DLD1 (cell line): ENCODE data around the gene ASB17.
"Not testable (repeated sequence)": the region's sequence is repeated elsewhere in the genome, so short reads cannot be mapped to it uniquely, and the experiment has no call there.

Source experiments
- in situ Hi-C: cut with HindIII; loops from 2 replicates; pipeline ENCODE4 v1.10.0; 2017; ENCODE audit warnings: low sequenced_read_pairs

The ASB17 gene

GRCh38 chr1:75932304-75932703, at the start of gene ASB17:
ASB17 (minus strand) TSS chr1:75932404; CDS start chr1:75932291, 113 bp downstream.
- in situ Hi-C loops: no loop called here

GRCh38 chr1:75980972-75981897, 49.0 kb upstream of the ASB17 start:
- in situ Hi-C loops: no loop called here

- in situ Hi-C loops: no loop called here
These were observed 38.4 kb upstream of the ASB17 start for GRCh38 chr1:75970631-75971030.

GRCh38 chr1:75969550-75969949, 37.3 kb upstream of the ASB17 start:
- in situ Hi-C loops: no loop called here

- in situ Hi-C loops: no loop called here
These were observed 35.5 kb upstream of the ASB17 start for GRCh38 chr1:75967719-75968118.

GRCh38 chr1:75964760-75965408, 32.7 kb upstream of the ASB17 start:
- in situ Hi-C loops: no loop called here

- in situ Hi-C loops: not testable (repeated sequence)
These were observed 32.0 kb upstream of the ASB17 start for GRCh38 chr1:75964110-75964759.

GRCh38 chr1:75954586-75954985, 22.4 kb upstream of the ASB17 start:
- in situ Hi-C loops: no loop called here

- in situ Hi-C loops: no loop called here
These were observed 21.3 kb upstream of the ASB17 start for GRCh38 chr1:75953461-75953860.

- in situ Hi-C loops: no loop called here
These were observed 19.8 kb upstream of the ASB17 start for GRCh38 chr1:75952016-75952415.

GRCh38 chr1:75950176-75950575, 18.0 kb upstream of the ASB17 start:
- in situ Hi-C loops: no loop called here

- in situ Hi-C loops: not testable (repeated sequence)
These were observed 10.8 kb upstream of the ASB17 start for GRCh38 chr1:75943037-75943436.

GRCh38 chr1:75937034-75937433, 4.8 kb upstream of the ASB17 start:
- in situ Hi-C loops: no loop called here

- in situ Hi-C loops: no loop called here
These were observed 9.5 kb downstream of the ASB17 start for GRCh38 chr1:75922698-75923097.

- in situ Hi-C loops: no loop called here
These were observed 15.4 kb downstream of the ASB17 start for GRCh38 chr1:75916834-75917233.

GRCh38 chr1:75908717-75909152, 23.5 kb downstream of the ASB17 start:
- in situ Hi-C loops: no loop called here

- in situ Hi-C loops: no loop called here
These were observed 30.8 kb downstream of the ASB17 start for GRCh38 chr1:75901371-75901770.

GRCh38 chr1:75884437-75884836, 47.8 kb downstream of the ASB17 start:
- in situ Hi-C loops: no loop called here

- in situ Hi-C loops: no loop called here
These were observed 52.2 kb downstream of the ASB17 start for GRCh38 chr1:75879985-75880384.

GRCh38 chr1:75870951-75871350, 61.3 kb downstream of the ASB17 start:
- in situ Hi-C loops: no loop called here
